Transverse colon (tissue), 4 donors: Measurements from ENCODE around the gene GABRB2. TPM values are rescaled to one million over a fixed set of nuclear protein-coding genes. Genes with fewer than 3 reads are reported as not detected.

Experiments
- DNase-seq: peaks from one replicate; pipeline ENCODE4 v3.0.0-alpha.2; 2019
- H3K27ac ChIP-seq, 4 donors: fragments of 200-600 bp; sonication (generic); 2 replicates each; pipeline ENCODE4 v1.5.1; 2016 to 2018; ENCODE audit warnings: inconsistent platforms in 4 of 4
- H3K27me3 ChIP-seq: fragments of 200-600 bp; sonication (generic); 2 replicates; pipeline ENCODE4 v1.5.1; 2017; ENCODE audit warnings: inconsistent platforms
- H3K36me3 ChIP-seq, 4 donors: fragments of 200-600 bp; sonication (generic); 2 replicates each; pipeline ENCODE4 v1.5.1; 2017 to 2019; ENCODE audit warnings: inconsistent platforms in 4 of 4
- H3K4me1 ChIP-seq, 4 donors: fragments of 200-600 bp; sonication (generic); 2 replicates each; pipeline ENCODE4 v1.5.1; 2017 to 2020; ENCODE audit warnings: inconsistent platforms in 4 of 4
- H3K4me3 ChIP-seq, 4 donors: fragments of 200-600 bp; sonication (generic); 1 replicate in 1 of 4; 2 replicates in 3 of 4; pipeline versions ENCODE4 v1.5.1 to v1.6.1; 2017 to 2019; ENCODE audit warnings: inconsistent platforms in 4 of 4
- H3K9me3 ChIP-seq, 2 donors: fragments of 200-600 bp; sonication (generic); 2 replicates each; pipeline ENCODE4 v1.5.1; 2017 to 2019; ENCODE audit warnings: inconsistent platforms in 2 of 2
- EP300 ChIP-seq: sonication (generic); formaldehyde crosslinking; IDR thresholded peaks from one replicate; pipeline ENCODE4 v1.6.1; 2017; ENCODE audit warnings: antibody characterized with exemption, low read depth
- POLR2A ChIP-seq: fragments of 450-650 bp; IDR thresholded peaks from one replicate; pipeline ENCODE4 v1.6.1; 2016; ENCODE audit warnings: antibody characterized with exemption, mild to moderate bottlenecking, moderate library complexity
- POLR2AphosphoS5 ChIP-seq, 3 donors: sonication (generic); formaldehyde crosslinking; IDR thresholded peaks; one replicate each; pipeline ENCODE4 v1.6.1; 2016; ENCODE audit warnings: antibody characterized with exemption in 3 of 3
- WGBS, 2 donors: methylation state at CpG; one replicate each; pipeline ENCODE4 v1.1.5; 2018; ENCODE audit warnings: low coverage in 1 of 2; 5-methylcytosine and 5-hydroxymethylcytosine counted together
- in situ Hi-C, 4 donors: fragments of 200-750 bp; cut with MboI; loops; one replicate each; pipeline versions ENCODE4 v1.15.0 to v1.15.1; 2017; ENCODE audit warnings: low sequenced_read_pairs in 3 of 4, low pct_ligation_motif_present in 1 of 4, low pct_unique_long_range_greater_than_20kb in 1 of 4
- intact Hi-C: fragments of 100-400 bp; cut with DNase I; formaldehyde crosslinking; loops from one replicate; pipeline ENCODE4 v1.15.1; 2023; ENCODE audit warnings: low total_unique reads
- total RNA-seq, 4 donors: library from RNA; depleted of rRNA; stranded (reverse); fragments of >200 nt; gene quantifications; one replicate each; pipeline ENCODE4 v1.1.0, GENCODE V29; 2016
- TF ChIP-seq, protein P1 (sequence below), 5 experiments: fragments of 200-600 bp in 3 of 5; fragments of 450-650 bp in 2 of 5; sonication (generic) in 3 of 5; IDR thresholded peaks; 1 replicate in 2 of 5; 2 replicates in 3 of 5; pipeline ENCODE4 v1.5.1; 2016 to 2017; ENCODE audit warnings: antibody characterized with exemption in 5 of 5, inconsistent platforms in 3 of 5, mild to moderate bottlenecking in 2 of 5, moderate library complexity in 1 of 5

GABRB2 gene
- total RNA-seq, 4 donors from 2014 or later: 0.55 to 0.64 TPM; not detected in 2

DNA sequence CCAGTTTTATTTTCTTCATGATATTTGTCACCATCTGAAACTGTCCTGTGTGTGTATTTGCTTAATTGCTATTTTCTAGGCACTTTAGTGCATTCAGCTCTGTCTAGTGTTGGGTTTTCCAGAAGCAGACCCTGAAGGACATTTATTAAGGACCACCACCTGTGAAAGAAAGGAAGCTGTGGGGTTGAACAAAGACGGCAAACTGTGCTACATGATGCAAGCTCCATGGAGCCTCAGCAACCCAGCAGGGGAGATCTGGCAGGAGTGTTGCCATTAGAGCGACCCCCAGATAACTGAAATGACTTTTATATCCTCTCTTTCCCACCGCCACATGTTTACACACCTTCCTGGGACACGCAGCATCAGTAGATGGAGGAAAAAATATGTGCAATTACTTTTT, 125.5 kb downstream of the GABRB2 start:
- 81 to 93% methylated on average over 2 to 4 of the region's 4 CpGs for WGBS, 2 donors
- DNase-seq: no peak
- TF ChIP-seq, protein P1, sequence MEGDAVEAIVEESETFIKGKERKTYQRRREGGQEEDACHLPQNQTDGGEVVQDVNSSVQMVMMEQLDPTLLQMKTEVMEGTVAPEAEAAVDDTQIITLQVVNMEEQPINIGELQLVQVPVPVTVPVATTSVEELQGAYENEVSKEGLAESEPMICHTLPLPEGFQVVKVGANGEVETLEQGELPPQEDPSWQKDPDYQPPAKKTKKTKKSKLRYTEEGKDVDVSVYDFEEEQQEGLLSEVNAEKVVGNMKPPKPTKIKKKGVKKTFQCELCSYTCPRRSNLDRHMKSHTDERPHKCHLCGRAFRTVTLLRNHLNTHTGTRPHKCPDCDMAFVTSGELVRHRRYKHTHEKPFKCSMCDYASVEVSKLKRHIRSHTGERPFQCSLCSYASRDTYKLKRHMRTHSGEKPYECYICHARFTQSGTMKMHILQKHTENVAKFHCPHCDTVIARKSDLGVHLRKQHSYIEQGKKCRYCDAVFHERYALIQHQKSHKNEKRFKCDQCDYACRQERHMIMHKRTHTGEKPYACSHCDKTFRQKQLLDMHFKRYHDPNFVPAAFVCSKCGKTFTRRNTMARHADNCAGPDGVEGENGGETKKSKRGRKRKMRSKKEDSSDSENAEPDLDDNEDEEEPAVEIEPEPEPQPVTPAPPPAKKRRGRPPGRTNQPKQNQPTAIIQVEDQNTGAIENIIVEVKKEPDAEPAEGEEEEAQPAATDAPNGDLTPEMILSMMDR (IDR thresholded peaks at IDR 0.05): no peak
- TF ChIP-seq EP300 (no peak), POLR2AphosphoS5 (IDR thresholded peaks at IDR 0.05) (no peak), POLR2A (no peak)

DNA sequence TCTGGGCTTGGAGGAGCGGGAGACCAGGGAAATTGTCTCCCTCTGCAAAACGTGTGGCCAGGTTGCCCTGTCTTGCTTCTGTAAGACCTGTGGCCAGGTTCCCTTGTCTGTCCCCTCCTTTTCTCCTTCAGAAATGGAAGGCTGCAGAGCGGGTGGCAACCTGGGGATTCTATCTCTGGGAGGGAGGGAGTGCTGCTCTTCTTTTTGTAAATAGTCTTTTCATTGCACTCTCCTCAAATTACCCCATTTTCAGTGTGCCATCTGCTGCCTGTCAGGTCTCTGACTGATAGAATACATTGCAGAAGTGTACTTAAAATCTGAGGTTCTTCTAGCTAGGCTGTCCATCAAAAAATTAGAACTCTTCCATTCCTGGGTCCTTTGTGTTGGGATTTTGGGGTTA, 126.0 kb downstream of the GABRB2 start:
- DNase-seq: no peak
- H3K4me3 ChIP-seq: no peak overlapping the region
- in situ Hi-C loops (no loop called here), intact Hi-C loops (no loop called here)
- WGBS, 2 donors: 57 to 67% methylated on average over 1 to 3 of the region's 3 CpGs
- no peaks in the 10 kb centered on the region for H3K36me3 ChIP-seq
- TF ChIP-seq, protein P1 (IDR thresholded peaks at IDR 0.05): no peak
- TF ChIP-seq EP300 (no peak), POLR2AphosphoS5 (IDR thresholded peaks at IDR 0.05) (no peak), POLR2A (no peak)
- no peak overlapping the region for H3K27ac ChIP-seq
- no peaks in the 10 kb centered on the region for H3K4me1 ChIP-seq
- no peaks in the 10 kb centered on the region for H3K9me3 ChIP-seq
- H3K27me3 ChIP-seq: no peaks in the 10 kb centered on the region

More for the DNA sequence above, 125.5 kb downstream of the GABRB2 start:
- no peak overlapping the region for H3K27ac ChIP-seq
- H3K36me3 ChIP-seq: no peaks in the 10 kb centered on the region
- in situ Hi-C loops (no loop called here), intact Hi-C loops (no loop called here)
- H3K4me3 ChIP-seq: no peak overlapping the region
- no peaks in the 10 kb centered on the region for H3K9me3 ChIP-seq
- H3K27me3 ChIP-seq: no peaks in the 10 kb centered on the region
- H3K4me1 ChIP-seq: no peaks in the 10 kb centered on the region

DNA sequence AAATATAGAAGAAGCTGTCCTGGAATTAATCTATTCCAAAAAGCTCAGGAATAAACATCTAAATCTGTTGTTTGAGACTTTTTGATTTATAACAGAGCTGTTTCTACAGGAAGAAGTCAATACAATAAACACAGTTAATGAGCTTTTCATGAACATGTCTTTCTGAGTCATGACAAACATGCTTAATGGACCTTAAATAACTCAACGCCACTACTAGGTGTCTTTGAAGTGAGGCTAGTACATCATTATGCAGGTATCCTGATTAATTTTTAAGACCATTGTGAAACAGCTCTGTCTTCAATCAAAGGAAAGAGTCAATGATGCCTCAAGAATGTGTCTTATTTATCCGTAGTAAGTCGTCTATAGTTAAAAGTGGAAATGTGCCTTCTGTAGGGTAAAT, 131.6 kb downstream of the GABRB2 start:
- H3K27me3 ChIP-seq: no peaks in the 10 kb centered on the region
- 76 to 86% methylated on average over 1 to 3 of the region's 3 CpGs for WGBS, 2 donors
- no peaks in the 10 kb centered on the region for H3K36me3 ChIP-seq
- in situ Hi-C loops (no loop called here), intact Hi-C loops (no loop called here)
- TF ChIP-seq, protein P1 (IDR thresholded peaks at IDR 0.05): no peak
- TF ChIP-seq POLR2A: no peak
- no peak for TF ChIP-seq POLR2AphosphoS5 (IDR thresholded peaks at IDR 0.05)
- TF ChIP-seq EP300: no peak
- H3K27ac ChIP-seq: no peak overlapping the region
- DNase-seq: no peak
- no peak overlapping the region for H3K4me3 ChIP-seq
- H3K4me1 ChIP-seq: no peaks in the 10 kb centered on the region
- H3K9me3 ChIP-seq: no peaks in the 10 kb centered on the region

DNA sequence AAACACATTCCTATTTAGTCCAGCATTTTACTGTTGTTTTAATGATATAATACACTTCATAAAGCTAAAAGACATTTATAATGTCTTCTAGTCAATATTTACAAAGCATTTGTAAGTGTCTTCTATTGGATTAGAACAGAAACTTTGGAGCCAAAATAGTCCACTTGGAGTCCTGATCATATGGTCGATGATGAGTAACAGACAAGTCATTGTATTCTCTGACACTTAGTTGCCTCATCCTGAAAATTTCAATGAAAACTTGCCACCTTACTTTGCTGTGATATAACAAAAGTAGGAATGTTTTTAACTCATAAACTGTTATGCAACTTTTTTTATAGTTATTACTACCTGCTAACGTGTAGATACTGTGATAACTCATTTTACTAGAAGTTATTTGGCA, 132.5 kb downstream of the GABRB2 start:
- intact Hi-C loops (no loop called here), in situ Hi-C loops (no loop called here)
- no peak for DNase-seq
- WGBS, 2 donors: 32 to 47% methylated on average over 2 of the region's 2 CpGs
- no peak overlapping the region for H3K4me3 ChIP-seq
- no peaks in the 10 kb centered on the region for H3K36me3 ChIP-seq
- H3K9me3 ChIP-seq: no peaks in the 10 kb centered on the region
- no peaks in the 10 kb centered on the region for H3K4me1 ChIP-seq
- no peak overlapping the region for H3K27ac ChIP-seq
- TF ChIP-seq, protein P1 (IDR thresholded peaks at IDR 0.05): no peak
- TF ChIP-seq POLR2AphosphoS5 (IDR thresholded peaks at IDR 0.05) (no peak), EP300 (no peak), POLR2A (no peak)
- H3K27me3 ChIP-seq: no peaks in the 10 kb centered on the region
